ENCODE measurements around the gene TMEM258.

- TF ChIP-seq MYC (IDR thresholded peaks at IDR 0.05; ENCODE audit: insufficient read depth, insufficient read length, insufficient replicate concordance, low read length, severe bottlenecking): no peak
- TF ChIP-seq CTCF (IDR thresholded peaks at IDR 0.05 in 2 of 3, conservative IDR thresholded peaks at IDR 0.05 in 1 of 3; ENCODE audit: control insufficient read depth in 2 of 3, extremely low read depth in 1 of 3, insufficient read depth in 1 of 3, low read depth in 3 of 3, low read length in 3 of 3): peak in 1 of 3 experiments; percentile 27; a peak in 1 of 6 replicates
- no peak for TF ChIP-seq REST (IDR thresholded peaks at IDR 0.05; ENCODE audit: low read depth, low read length)
- TF ChIP-seq CBFB (IDR thresholded peaks at IDR 0.05; ENCODE audit: low read depth): no peak
- TF ChIP-seq ATF2 (IDR thresholded peaks at IDR 0.05; ENCODE audit: low read length): no peak
- no peak for TF ChIP-seq HCFC1 (IDR thresholded peaks at IDR 0.05; ENCODE audit: low read length)
- no peak for TF ChIP-seq PBX3 (IDR thresholded peaks at IDR 0.05; ENCODE audit: insufficient replicate concordance, low read depth, low read length)
- TF ChIP-seq SP1 (IDR thresholded peaks at IDR 0.05; ENCODE audit: low read depth, low read length): no peak
- TF ChIP-seq SMC3 (IDR thresholded peaks at IDR 0.05; ENCODE audit: borderline replicate concordance, low read length): no peak
Observed at GRCh38 chr11:61815790-61816735, 23.7 kb upstream of the TMEM258 start.

Data from GM12878 (cell line).